Left lung (tissue), 10 donors: Measurements from ENCODE around the gene MCAT. TPM values are rescaled to one million over a fixed set of nuclear protein-coding genes. Genes with fewer than 3 reads are reported as not detected.
A peak's percentile ranks its signal among the peaks of the same experiment; 100 is the strongest.

Experiments used
- ATAC-seq: fragments of 200-7000 bp; cut with Tn5 transposase; one replicate; pipeline ENCODE4 v1.9.1; 2020; ENCODE audit warnings: moderate library complexity
- DNase-seq, 4 donors: peaks; one replicate each; pipeline ENCODE4 v3.0.0-alpha.2; 2013 to 2020
- H3K27ac ChIP-seq, 2 donors: fragments of 200-600 bp; sonication (generic) in 1 of 2; one replicate each; pipeline versions ENCODE4 v1.5.0 to v1.8.0; 2020 to 2021
- H3K27me3 ChIP-seq, 2 donors: fragments of 200-600 bp; sonication (generic) in 1 of 2; one replicate each; pipeline versions ENCODE4 v1.5.0 to v1.8.0; 2020 to 2021
- H3K36me3 ChIP-seq, 2 donors: fragments of 200-600 bp; sonication (generic) in 1 of 2; one replicate each; pipeline versions ENCODE4 v1.5.0 to v1.8.0; 2020 to 2021
- H3K4me1 ChIP-seq, 2 donors: fragments of 200-600 bp; one replicate each; pipeline ENCODE4 v1.8.0; 2021
- H3K4me3 ChIP-seq, 2 donors: fragments of 200-600 bp; sonication (generic) in 1 of 2; one replicate each; pipeline versions ENCODE4 v1.5.0 to v1.8.0; 2020 to 2021; ENCODE audit warnings: mild to moderate bottlenecking in 1 of 2
- H3K9me3 ChIP-seq, 2 donors: fragments of 200-600 bp; sonication (generic) in 1 of 2; one replicate each; pipeline versions ENCODE4 v1.5.0 to v1.8.0; 2020 to 2021
- intact Hi-C, 2 donors: fragments of 100-400 bp; cut with DNase I; formaldehyde crosslinking; loops; one replicate each; pipeline versions ENCODE4 v1.11.2 to v1.14.2; 2022
- polyA plus RNA-seq, 6 donors: library from polyadenylated mRNA; unstranded; fragments of 120-200 nt; gene quantifications; one replicate each; pipeline ENCODE4 v1.2.1, GENCODE V29; 2013; ENCODE audit not compliant: insufficient read length in 6 of 6
- total RNA-seq, 2 donors: library from RNA; stranded (reverse); fragmentation: NEBNext Ultra II Directional; extraction: Animal tissue kit (Norgen Biotek cat#: 25700); gene quantifications; one replicate each; pipeline ENCODE4 v1.2.1, GENCODE V29; 2021
- TF ChIP-seq, protein P1 (sequence below), 2 donors: fragments of 200-600 bp; sonication (generic) in 1 of 2; IDR thresholded peaks; one replicate each; pipeline versions ENCODE4 v1.5.0 to v1.8.0; 2021; ENCODE audit warnings: antibody characterized with exemption in 2 of 2
- donor health status: DM: no; HTN: yes; CAD: no.
- donor health status: DM: no; HTN: no; CAD: no.

The MCAT gene
- total and polyA plus RNA-seq, 8 donors: 12.2 to 16.6 (median 15.4) TPM

DNA sequence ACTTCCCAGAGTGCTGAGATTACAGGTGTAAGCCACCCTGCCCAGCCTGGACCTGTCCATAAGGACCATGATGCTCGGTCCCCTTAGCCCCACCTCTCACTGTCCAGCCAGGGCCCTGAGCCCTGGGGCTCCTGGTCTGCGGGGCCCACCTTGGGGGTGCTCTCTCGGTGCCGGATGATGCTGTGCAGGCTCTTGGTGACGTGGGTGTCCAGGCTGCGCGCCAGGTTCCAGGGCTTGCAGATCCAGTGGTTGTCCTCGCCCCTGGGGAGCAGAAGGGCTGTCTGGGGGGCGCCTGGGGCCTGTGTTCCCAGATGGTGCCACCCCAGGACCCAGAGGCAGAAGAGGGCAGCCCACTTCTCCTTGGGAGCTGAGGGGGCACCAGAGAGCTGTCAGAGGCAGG, 30.4 kb upstream of the MCAT start:
- peaks cover 0 to 92% of the 10 kb centered on the region in 2 donors for H3K36me3 ChIP-seq
- H3K4me3 ChIP-seq: no peak overlapping the region
- H3K27me3 ChIP-seq: no peaks in the 10 kb centered on the region
- H3K27ac ChIP-seq: no peak overlapping the region
- DNase-seq: no peak
- H3K4me1 ChIP-seq: peaks cover 0 to 9% of the 10 kb centered on the region in 2 donors
- no peak for ATAC-seq
- intact Hi-C loops: no loop called here
- no peaks in the 10 kb centered on the region for H3K9me3 ChIP-seq
- TF ChIP-seq, protein P1, sequence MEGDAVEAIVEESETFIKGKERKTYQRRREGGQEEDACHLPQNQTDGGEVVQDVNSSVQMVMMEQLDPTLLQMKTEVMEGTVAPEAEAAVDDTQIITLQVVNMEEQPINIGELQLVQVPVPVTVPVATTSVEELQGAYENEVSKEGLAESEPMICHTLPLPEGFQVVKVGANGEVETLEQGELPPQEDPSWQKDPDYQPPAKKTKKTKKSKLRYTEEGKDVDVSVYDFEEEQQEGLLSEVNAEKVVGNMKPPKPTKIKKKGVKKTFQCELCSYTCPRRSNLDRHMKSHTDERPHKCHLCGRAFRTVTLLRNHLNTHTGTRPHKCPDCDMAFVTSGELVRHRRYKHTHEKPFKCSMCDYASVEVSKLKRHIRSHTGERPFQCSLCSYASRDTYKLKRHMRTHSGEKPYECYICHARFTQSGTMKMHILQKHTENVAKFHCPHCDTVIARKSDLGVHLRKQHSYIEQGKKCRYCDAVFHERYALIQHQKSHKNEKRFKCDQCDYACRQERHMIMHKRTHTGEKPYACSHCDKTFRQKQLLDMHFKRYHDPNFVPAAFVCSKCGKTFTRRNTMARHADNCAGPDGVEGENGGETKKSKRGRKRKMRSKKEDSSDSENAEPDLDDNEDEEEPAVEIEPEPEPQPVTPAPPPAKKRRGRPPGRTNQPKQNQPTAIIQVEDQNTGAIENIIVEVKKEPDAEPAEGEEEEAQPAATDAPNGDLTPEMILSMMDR (IDR thresholded peaks at IDR 0.05): no peak

DNA sequence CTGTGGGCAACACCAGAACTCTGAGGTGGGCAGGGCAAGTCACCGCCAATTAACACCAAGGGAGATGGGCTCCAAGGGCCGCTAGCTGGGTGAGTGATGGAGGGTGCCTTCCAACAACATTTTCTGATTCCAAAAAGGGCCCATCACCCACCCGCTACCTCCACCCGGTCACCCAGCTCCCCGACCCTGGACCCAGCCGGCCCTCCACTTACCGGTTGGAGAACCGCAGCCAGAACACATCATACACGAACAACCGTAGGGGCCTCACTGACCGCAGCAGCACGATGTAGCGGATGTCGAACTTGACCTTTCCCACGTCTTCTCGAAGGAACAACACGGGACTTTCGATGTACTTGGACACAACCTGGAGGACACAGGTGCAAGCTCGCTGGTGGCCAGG, 29.0 kb upstream of the MCAT start:
- DNase-seq (no peak), ATAC-seq (no peak)
- peaks cover 0 to 93% of the 10 kb centered on the region in 2 donors for H3K36me3 ChIP-seq
- H3K27me3 ChIP-seq: no peaks in the 10 kb centered on the region
- intact Hi-C loops: no loop called here
- peaks cover 0 to 9% of the 10 kb centered on the region in 2 donors for H3K4me1 ChIP-seq
- no peak overlapping the region for H3K4me3 ChIP-seq
- TF ChIP-seq, protein P1 (IDR thresholded peaks at IDR 0.05): no peak
- no peaks in the 10 kb centered on the region for H3K9me3 ChIP-seq
- no peak overlapping the region for H3K27ac ChIP-seq

DNA sequence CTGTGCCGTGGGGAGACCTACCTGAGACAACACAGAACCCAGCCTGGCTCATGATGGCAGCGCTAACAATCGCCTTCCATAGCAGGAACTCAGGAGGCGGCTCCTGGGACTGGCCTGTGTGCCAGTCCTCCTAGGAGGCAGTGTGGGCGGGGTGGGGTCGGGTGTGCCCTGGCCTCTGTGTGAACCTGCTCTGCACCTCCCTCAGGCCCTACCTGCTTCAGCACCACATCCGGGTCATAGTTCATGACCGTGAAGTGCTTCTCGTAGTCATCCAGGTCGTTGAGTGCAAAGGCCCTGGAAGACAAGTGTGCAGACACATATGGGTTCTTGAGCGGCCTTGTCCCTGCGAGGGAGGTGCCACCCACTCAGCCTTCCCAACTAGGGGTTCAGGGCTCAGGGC, 28.4 kb upstream of the MCAT start:
- Histone ChIP-seq H3K27ac (no peak overlapping the region), H3K4me1 (peaks cover 0 to 9% of the 10 kb centered on the region in 2 donors), H3K27me3 (no peaks in the 10 kb centered on the region), H3K4me3 (no peak overlapping the region), H3K9me3 (no peaks in the 10 kb centered on the region), H3K36me3 (peaks cover 0 to 95% of the 10 kb centered on the region in 2 donors)
- ATAC-seq (no peak), DNase-seq (no peak)
- intact Hi-C loops: no loop called here
- TF ChIP-seq, protein P1 (IDR thresholded peaks at IDR 0.05): no peak

DNA sequence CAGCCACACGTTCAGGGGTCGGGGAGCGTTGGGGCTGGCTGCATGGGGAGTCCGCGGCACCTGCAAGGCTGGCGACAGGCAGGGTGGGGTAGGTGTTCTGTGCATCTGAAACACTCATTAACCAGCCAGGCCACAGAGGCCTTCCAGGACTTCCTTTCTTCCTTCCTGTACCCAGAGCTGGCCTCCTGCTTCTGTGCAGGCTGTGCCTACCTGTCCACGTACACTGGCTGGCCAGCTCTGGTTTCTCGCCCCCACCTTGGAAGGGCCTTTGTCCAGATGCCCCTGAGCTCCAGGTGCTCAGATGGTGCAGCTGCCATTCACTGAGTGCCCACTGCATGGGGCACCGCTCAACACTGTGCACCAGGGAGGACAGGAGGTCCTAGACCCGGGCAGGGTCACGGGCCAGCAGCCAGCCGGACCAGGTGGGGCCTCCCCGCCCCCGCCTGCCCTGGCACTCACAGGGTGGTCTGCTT, 27.9 kb upstream of the MCAT start:
- intact Hi-C loops: no loop called here
- ATAC-seq: no peak

DNA sequence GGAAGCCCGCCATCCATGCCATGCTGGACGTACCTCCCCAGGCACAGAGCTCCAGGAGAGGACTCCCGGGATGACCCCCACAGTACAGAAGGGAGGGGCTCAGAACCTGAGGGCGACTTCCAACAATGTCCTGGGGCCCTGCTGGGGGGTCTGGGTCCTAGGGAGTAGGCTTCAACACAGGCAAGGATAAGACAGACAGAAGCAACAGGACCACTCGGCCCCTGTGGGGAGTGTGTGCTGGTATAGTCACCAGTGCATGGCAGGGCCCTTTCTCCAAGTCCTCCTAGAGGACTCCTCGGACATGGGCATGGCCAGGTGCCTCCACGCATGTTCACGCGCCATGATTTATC, 26.9 kb upstream of the MCAT start:
- no peak for ATAC-seq
- Histone ChIP-seq H3K36me3 (peaks cover 0 to 89% of the 10 kb centered on the region in 2 donors), H3K27me3 (no peaks in the 10 kb centered on the region), H3K4me1 (peaks cover 0 to 9% of the 10 kb centered on the region in 2 donors), H3K9me3 (no peaks in the 10 kb centered on the region), H3K4me3 (no peak overlapping the region), H3K27ac (no peak overlapping the region)
- DNase-seq: peak in 1 of 4 donors; percentile 34
- TF ChIP-seq, protein P1 (IDR thresholded peaks at IDR 0.05): no peak
- intact Hi-C loops: no loop called here

More for the DNA sequence above, 27.9 kb upstream of the MCAT start:
- no peaks in the 10 kb centered on the region for H3K9me3 ChIP-seq
- H3K36me3 ChIP-seq: peaks cover 0 to 98% of the 10 kb centered on the region in 2 donors
- TF ChIP-seq, protein P1 (IDR thresholded peaks at IDR 0.05): no peak
- no peak overlapping the region for H3K27ac ChIP-seq
- DNase-seq: peak in 1 of 4 donors; percentile 59
- no peaks in the 10 kb centered on the region for H3K27me3 ChIP-seq
- no peak overlapping the region for H3K4me3 ChIP-seq
- H3K4me1 ChIP-seq: peaks cover 0 to 9% of the 10 kb centered on the region in 2 donors
